Erythroblast (primary cell): Measurements from ENCODE around the gene IL7R.

Experiments used
- GATA1 ChIP-seq: IDR thresholded peaks from 2 replicates; pipeline ENCODE4 v1.6.1; 2011; ENCODE audit warnings: low read depth, mild to moderate bottlenecking, control low read depth, low read length, moderate library complexity
- POLR2A ChIP-seq: IDR thresholded peaks from 2 replicates; pipeline ENCODE4 v1.6.1; 2011; ENCODE audit warnings: mild to moderate bottlenecking, low read length

- TF ChIP-seq POLR2A: no peak
- no peak for TF ChIP-seq GATA1
Measured at GRCh38 chr5:35849860-35850259, 6.8 kb upstream of the IL7R start.
